Prostate gland (tissue), 2 donors: Measurements from ENCODE around the gene KRTAP9-1.

ENCODE experiments used
- POLR2A ChIP-seq: fragments of 450-650 bp; IDR thresholded peaks from one replicate; pipeline ENCODE4 v1.6.1; 2016; ENCODE audit warnings: antibody characterized with exemption, mild to moderate bottlenecking
- TF ChIP-seq, protein P1 (sequence below), 4 experiments: fragments of 200-600 bp in 2 of 4; fragments of 450-650 bp in 2 of 4; sonication (generic) in 2 of 4; IDR thresholded peaks; 1 replicate in 3 of 4; 2 replicates in 1 of 4; pipeline ENCODE4 v1.5.1; 2016 to 2019; ENCODE audit warnings: antibody characterized with exemption in 4 of 4, mild to moderate bottlenecking in 2 of 4, moderate library complexity in 2 of 4

DNA sequence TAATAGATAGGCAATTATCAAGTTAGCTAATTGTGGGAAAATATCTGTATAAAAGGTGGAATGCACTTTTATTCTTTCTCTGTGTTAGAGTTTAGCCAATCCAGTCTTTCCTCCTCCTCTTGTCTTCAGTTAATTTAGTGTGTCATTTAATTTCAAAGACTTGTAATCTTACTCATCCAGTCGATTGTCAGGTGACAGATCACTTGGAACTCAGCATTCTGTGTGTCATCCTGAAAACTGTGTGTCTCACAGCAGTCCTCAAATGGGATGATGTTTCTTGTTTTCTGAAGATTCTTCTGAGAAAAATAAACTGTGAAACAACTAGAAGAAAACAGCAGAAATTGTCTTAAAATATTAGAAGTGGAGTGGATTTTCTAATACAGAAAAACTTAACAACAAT lies 4.7 kb upstream of the KRTAP9-1 start:
- TF ChIP-seq, protein P1, sequence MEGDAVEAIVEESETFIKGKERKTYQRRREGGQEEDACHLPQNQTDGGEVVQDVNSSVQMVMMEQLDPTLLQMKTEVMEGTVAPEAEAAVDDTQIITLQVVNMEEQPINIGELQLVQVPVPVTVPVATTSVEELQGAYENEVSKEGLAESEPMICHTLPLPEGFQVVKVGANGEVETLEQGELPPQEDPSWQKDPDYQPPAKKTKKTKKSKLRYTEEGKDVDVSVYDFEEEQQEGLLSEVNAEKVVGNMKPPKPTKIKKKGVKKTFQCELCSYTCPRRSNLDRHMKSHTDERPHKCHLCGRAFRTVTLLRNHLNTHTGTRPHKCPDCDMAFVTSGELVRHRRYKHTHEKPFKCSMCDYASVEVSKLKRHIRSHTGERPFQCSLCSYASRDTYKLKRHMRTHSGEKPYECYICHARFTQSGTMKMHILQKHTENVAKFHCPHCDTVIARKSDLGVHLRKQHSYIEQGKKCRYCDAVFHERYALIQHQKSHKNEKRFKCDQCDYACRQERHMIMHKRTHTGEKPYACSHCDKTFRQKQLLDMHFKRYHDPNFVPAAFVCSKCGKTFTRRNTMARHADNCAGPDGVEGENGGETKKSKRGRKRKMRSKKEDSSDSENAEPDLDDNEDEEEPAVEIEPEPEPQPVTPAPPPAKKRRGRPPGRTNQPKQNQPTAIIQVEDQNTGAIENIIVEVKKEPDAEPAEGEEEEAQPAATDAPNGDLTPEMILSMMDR (IDR thresholded peaks at IDR 0.05): no peak
- TF ChIP-seq POLR2A: no peak
